Forelimb muscle (tissue), 1 donor: ENCODE results near the gene CHFR. TPM values are rescaled to one million over a fixed set of nuclear protein-coding genes. Genes with fewer than 3 reads are reported as not detected.
"Not testable (repeated sequence)": the region's sequence is repeated elsewhere in the genome, so short reads cannot be mapped to it uniquely, and the experiment has no call there.

Experiments
- DNase-seq: peaks from one replicate; pipeline ENCODE4 v3.0.0-alpha.2; 2013; ENCODE audit warnings: low read depth
- polyA plus RNA-seq: library from polyadenylated mRNA; unstranded; fragments of 120-200 nt; gene quantifications from one replicate; pipeline ENCODE4 v1.2.1, GENCODE V29; 2013; ENCODE audit not compliant: insufficient read length

The CHFR gene
- polyA plus RNA-seq = 16.8 TPM

- peak; percentile 95 for DNase-seq
These were observed at the start of gene CHFR for GRCh38 chr12:132887513-132888351. Gene CHFR (minus strand): TSS chr12:132887605. CDS start chr12:132887328, 277 bp downstream.

GRCh38 chr12:132936921-132937320 is 49.5 kb upstream of the CHFR start:
- not testable (repeated sequence) for DNase-seq

GRCh38 chr12:132936163-132936562 is 48.8 kb upstream of the CHFR start:
- DNase-seq = no peak

DNA sequence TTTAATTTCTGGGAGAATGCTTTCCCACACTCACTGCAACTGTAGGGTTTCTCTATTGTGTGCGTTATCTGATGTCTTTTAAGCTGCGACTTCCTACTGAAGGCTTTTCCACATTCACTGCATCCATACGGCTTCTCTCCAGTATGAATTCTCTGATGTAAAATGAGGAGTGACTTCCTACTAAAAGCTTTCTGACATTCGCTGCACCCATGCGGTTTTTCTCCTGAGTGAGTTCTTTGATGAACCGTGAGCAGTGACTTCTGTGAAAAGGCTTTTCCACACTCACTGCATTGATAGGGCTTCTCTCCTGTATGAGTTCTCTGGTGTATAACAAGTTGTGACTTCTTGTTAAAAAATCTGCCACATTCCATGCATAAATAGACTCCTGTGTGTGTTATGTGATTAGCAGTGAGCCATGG is 39.0 kb upstream of the CHFR start:
- no peak for DNase-seq

DNA sequence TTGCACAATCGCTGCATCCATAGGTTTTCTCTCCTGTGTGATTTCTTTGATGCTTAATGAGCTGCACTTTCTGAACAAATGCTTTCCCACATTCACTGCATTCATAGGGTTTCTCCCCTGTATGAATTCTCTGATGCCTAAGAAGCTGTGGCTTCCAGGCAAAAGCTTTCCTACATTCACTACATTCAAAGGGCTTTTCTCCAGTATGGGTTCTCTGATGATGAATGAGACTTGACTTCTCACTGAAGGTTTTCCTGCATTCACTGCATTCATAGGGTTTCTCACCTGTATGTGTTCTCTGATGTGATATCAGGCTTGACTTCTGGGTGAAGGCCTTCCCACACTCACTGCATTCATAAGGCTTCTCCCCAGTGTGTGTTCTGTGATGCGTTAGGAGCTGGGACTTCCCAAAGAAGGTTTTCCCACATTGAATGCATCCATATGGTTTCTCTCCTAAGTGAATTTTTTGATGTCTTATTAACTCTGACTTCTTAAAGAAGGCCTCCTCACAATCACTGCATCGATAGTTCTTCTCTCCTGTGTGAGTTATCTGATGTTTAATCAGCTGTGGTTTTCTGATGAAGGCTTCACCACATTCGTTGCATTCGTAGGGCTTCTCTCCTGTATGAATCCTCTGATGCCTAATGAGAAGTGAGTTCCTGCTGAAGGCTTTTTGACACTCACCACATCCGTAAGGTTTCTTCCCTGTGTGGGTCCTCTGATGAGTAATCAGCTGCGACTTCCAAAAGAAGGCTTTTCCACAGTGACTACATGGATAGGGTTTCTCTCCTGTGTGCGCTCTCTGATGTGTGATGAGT is 38.4 kb upstream of the CHFR start:
- DNase-seq = no peak

DNA sequence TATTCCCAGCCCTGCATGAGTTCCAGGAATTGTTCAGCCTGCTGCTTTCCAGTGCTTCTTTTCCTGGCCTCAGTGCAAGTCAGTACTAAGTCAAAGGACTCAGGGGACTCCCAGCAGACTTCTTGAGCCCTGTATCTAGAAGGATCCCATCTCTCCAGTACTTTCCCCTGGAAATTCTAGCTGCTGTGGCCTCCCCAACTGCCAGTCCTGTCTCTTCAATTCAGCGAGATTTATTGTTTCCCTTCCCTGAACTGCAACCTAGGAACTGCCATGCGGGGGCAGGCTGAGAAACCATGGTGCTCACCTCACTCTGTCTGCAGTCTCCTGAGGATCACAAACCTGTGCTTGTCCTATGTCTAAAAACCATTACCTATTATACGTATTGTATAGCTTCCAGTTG is 37.0 kb upstream of the CHFR start:
- no peak for DNase-seq

DNA sequence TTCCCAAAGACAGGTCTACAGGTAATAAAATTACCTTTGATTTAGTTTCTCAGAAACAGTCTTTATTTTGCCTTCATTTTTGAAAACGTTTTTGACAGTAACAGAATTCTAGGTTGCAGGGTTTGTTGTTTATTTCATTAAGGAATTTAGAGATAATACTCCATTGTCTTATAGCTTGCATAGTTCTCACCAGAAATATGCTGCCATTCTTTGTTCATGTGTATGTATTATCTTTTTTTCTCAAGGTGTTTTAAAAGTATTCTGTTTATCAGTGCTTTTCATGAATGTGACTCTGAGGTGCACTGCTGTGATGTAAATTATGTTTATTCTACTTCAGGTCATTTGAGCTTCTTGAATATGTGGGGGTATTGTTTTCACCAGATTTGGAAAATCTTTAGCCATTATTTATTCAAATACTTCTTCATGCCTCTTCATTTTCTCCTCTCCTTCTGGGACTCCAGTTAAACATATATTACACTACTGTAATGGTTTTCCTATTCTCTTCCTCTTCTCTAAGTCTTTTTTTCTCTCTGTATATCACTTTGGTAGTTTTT is 36.0 kb upstream of the CHFR start:
- no peak for DNase-seq

- no peak for DNase-seq
These were observed 35.3 kb upstream of the CHFR start for GRCh38 chr12:132922676-132923075.

GRCh38 chr12:132921685-132922084 is 34.3 kb upstream of the CHFR start:
- DNase-seq = no peak

GRCh38 chr12:132918680-132919079 is 31.3 kb upstream of the CHFR start:
- no peak for DNase-seq

- no peak for DNase-seq
These were observed 21.6 kb upstream of the CHFR start for GRCh38 chr12:132909030-132909368.

DNA sequence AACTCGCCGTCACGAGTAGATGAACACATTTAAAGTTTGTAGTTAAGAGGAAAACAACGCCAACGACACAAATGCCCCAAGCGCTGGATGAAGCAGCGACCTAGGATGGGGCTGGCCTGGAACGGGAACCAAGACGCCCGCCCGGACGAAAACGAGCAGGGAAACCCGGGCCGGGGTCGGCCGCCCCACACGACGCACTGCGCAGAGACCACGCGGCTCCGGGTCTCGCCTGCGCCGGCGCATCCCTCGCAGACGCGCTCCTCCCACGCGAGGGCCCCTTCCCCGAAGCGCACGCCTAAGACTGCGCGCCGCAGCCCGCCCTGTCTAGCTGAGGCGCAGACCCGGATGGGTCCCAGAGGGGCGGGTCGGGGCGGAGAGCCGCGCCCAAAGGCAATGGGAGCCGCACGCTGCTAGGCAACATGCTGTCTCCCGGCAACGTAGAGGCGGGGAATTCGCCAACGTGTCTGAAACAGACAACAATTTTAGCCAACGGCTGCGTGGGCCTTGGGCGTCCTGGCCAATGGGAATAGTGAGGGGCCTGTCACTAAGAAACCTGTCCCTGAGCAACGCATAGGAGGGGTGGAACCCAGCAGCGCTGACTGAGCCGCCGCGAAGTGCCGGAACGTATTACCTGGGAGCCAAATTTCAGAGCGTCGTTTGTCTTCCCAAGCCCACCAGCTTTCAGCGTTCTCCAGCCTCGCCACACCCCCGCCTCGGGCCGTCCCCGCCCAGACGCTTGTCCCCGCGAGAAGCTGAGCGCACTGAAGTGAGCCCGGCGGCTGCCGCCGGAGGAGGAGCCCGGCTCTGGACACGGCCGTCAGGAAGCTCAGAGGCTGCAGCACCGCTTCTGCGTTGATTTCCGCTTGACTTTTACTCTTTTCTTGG is 21.0 kb upstream of the CHFR start:
- peak; percentile 96 for DNase-seq

DNA sequence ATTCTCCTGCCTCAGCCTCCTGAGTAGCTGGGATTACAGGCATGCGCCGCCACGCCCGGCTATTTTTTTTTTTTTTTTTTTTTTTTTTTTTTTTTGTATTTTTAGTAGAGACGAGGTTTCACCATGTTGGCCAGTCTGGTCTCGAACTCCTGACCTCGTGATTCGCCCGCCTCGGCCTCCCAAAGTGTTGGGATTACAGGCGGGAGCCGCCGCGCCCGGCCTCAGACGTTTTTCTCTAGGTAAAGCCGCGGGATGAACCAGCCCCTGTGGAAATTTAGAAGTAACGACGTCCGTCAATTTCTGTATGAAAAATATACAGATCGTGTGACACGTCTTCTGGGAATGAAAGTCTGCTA is 20.4 kb upstream of the CHFR start:
- DNase-seq = not testable (repeated sequence)

DNA sequence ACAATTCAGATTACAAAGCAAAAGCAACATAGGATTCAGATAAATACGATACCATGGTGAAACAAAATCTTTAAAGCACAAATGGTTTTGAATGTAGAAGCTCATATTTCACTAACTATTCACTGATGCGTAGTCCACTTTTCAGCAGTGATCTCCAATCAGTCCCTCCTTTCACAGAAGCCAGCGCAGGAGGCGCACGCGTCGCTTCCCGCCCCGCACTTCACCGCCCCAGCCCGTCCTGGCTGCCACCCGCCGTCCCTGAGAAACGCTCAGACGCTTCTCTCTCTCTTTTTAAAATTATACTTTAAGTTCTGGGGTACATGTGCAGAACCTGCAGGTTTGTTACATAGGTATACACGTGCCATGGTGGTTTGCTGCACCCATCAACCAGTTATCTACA is 19.8 kb upstream of the CHFR start:
- no peak for DNase-seq

DNA sequence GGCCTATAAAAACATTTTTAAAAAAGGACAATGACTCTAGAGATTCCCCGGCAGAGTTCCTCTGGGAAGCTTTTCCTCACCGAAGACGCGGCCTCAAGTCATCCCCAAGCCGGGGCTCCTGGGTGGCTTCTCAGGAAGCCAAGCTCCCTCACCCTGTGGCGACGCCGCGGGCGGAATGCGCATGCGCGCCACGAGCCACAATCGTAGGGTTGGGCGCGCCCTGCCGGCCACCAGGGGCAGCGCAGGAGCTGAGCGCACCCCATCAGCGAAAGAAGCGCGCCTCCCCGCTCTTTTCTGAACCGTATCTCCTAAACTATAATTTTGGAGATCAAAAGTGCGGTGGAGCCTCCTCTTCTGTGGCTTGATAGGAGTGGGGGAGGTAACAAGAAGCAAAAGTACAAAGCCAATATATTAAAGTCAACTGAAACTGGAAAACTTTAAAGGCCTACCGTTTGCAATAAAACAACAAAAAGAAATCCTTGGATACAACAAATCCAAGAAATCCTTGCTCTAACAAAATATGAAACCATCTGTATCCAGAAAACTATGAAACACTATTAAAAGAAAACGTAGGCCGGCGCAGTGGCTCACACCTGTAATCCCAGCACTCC is 17.4 kb upstream of the CHFR start:
- no peak for DNase-seq

GRCh38 chr12:132899033-132899432 is 11.6 kb upstream of the CHFR start:
- no peak for DNase-seq

DNA sequence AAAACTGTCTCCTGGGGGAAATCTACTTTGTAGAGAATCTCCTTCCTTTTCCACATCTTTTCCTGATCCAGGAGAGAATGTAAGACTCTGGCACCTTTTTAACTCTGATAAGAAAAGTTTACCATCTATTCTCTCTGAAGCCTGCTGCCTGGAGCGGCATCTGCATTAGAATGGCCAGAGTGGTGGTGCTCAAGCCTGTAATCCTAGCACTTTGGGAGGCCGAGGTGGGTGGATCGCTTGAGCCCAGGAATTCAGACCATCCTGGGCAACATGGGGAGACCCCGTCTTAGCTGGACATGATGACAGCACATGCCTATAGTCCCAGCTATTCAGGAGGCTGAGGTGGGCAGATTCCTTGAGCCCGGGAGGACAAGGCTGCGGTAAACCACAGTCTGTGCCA is 1.4 kb upstream of the CHFR start:
- no peak for DNase-seq

- no peak for DNase-seq
These were observed 602 bp downstream of the CHFR start for GRCh38 chr12:132886529-132887477.

GRCh38 chr12:132881818-132882217 is 5.6 kb downstream of the CHFR start:
- no peak for DNase-seq

DNA sequence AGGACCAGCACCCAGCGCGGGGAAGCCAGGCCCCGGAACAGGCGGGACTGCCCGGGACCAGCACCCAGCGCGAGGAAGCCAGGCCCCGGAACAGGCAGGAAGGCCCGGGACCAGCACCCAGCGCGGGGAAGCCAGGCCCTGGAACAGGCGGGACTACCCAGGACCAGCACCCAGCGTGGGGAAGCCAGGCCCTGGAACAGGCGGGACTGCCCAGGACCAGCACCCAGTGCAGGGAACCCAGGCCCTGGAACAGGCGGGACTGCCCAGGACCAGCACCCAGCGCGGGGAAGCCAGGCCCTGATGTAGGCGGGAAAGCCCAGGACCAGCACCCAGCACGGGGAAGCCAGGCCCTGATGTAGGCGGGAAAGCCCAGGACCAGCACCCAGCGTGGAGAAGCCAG is 12.8 kb downstream of the CHFR start:
- DNase-seq = not testable (repeated sequence)
